H1 (cell line): ENCODE measurements around the gene CTH. TPM values are rescaled to one million over a fixed set of nuclear protein-coding genes. Genes with fewer than 3 reads are reported as not detected.

Experiments used
- CTCF ChIA-PET: fragments of 300-600 bp; sonication (Branson Sonifier 250); formaldehyde crosslinking; loops from one replicate; lab custom pipeline; 2021; ENCODE audit not compliant: partially characterized antibody; lab: Charles Lee
- POLR2A ChIA-PET: fragments of 300-600 bp; sonication (Branson Sonifier 250); formaldehyde crosslinking; loops from one replicate; lab custom pipeline; 2021; ENCODE audit warnings: inconsistent platforms; ENCODE audit not compliant: partially characterized antibody; lab: Charles Lee
- DNase-seq, 2 experiments: peaks; one replicate each; pipeline versions ENCODE4 v3.0.0 to v3.0.0-alpha.2; 2010 to 2022; ENCODE audit warnings: low spot score in 2 of 2, low read depth in 1 of 2, mixed read lengths in 1 of 2
- FAIRE-seq: peaks from 2 replicates; lab custom pipeline; 2011; peaks lifted over from hg19 to GRCh38; lab: Jason Lieb, UNC
- H2AFZ ChIP-seq: 2 replicates; pipeline ENCODE4 v1.8.1; 2012; ENCODE audit warnings: low read length, inconsistent platforms
- H2AK5ac ChIP-seq: 2 replicates; pipeline ENCODE4 v1.6.1; 2013; ENCODE audit warnings: low read depth, low read length
- H2BK120ac ChIP-seq: replicated peaks from 2 replicates; pipeline ENCODE3; 2013; ENCODE audit warnings: low read depth, low read length, inconsistent platforms
- H2BK12ac ChIP-seq: 2 replicates; pipeline ENCODE4 v1.6.1; 2013; ENCODE audit warnings: low read depth, low read length
- H2BK15ac ChIP-seq: 2 replicates; pipeline ENCODE4 v1.6.1; 2013; ENCODE audit warnings: low read length
- H2BK20ac ChIP-seq: 2 replicates; pipeline ENCODE4 v1.6.1; 2013; ENCODE audit warnings: low read length
- H2BK5ac ChIP-seq: 2 replicates; pipeline ENCODE4 v1.6.1; 2013; ENCODE audit warnings: low read depth, low read length
- H3K14ac ChIP-seq: 2 replicates; pipeline ENCODE4 v1.6.1; 2013; ENCODE audit warnings: inconsistent platforms; ENCODE audit not compliant: insufficient read length
- H3K18ac ChIP-seq: 2 replicates; pipeline ENCODE4 v1.6.1; 2013; ENCODE audit warnings: low read length; ENCODE audit errors: extremely low read depth
- H3K23ac ChIP-seq: 2 replicates; pipeline ENCODE4 v1.6.1; 2013; ENCODE audit warnings: inconsistent platforms; ENCODE audit not compliant: insufficient read length
- H3K23me2 ChIP-seq: 2 replicates; pipeline ENCODE4 v1.6.1; 2013; ENCODE audit warnings: low read depth, low read length
- H3K27ac ChIP-seq: 2 replicates; pipeline ENCODE4 v1.6.1; 2011; ENCODE audit warnings: low read depth, low read length, inconsistent platforms
- H3K27me3 ChIP-seq, 4 experiments: replicated peaks in 1 of 4; 1 replicate in 1 of 4; 2 replicates in 3 of 4; pipeline versions ENCODE4 v1.6.1 to v1.8.1; 2011 to 2013; ENCODE audit warnings: low read length in 3 of 4, mild to moderate bottlenecking in 3 of 4, inconsistent platforms in 2 of 4, mixed read lengths in 2 of 4, moderate library complexity in 1 of 4; ENCODE audit not compliant: control insufficient read depth in 3 of 4, insufficient read depth in 3 of 4; ENCODE audit errors: extremely low read depth in 1 of 4
- H3K36me3 ChIP-seq, 4 experiments: 2 replicates each; pipeline versions ENCODE4 v1.6.1 to v1.8.1; 2011 to 2013; ENCODE audit warnings: mild to moderate bottlenecking in 4 of 4, low read length in 3 of 4, moderate library complexity in 2 of 4, control low read depth in 1 of 4, inconsistent platforms in 1 of 4; ENCODE audit not compliant: insufficient read depth in 4 of 4, control insufficient read depth in 2 of 4
- H3K4ac ChIP-seq: replicated peaks from 2 replicates; pipeline ENCODE3; 2013; ENCODE audit warnings: low read length, low read depth, mixed read lengths, inconsistent platforms; ENCODE audit not compliant: insufficient read length
- H3K4me1 ChIP-seq, 4 experiments: replicated peaks in 1 of 4; 1 replicate in 1 of 4; 2 replicates in 3 of 4; pipeline versions ENCODE4 v1.6.1 to v1.8.1; 2011 to 2013; ENCODE audit warnings: low read length in 3 of 4, inconsistent platforms in 2 of 4, mixed read lengths in 1 of 4; ENCODE audit not compliant: insufficient read depth in 4 of 4, control insufficient read depth in 3 of 4
- H3K4me2 ChIP-seq, 2 experiments: 2 replicates each; pipeline versions ENCODE4 v1.6.1 to v1.8.1; 2011 to 2013; ENCODE audit warnings: low read depth in 2 of 2, low read length in 2 of 2, control low read depth in 1 of 2, inconsistent platforms in 1 of 2, mild to moderate bottlenecking in 1 of 2; ENCODE audit not compliant: insufficient read depth in 1 of 2
- H3K4me3 ChIP-seq, 4 experiments: fragments of 200-600, 300-600 bp in 1 of 4; sonication (generic), shearing (Covaris generic), sonication (Bioruptor Twin) in 1 of 4; 2 replicates each; pipeline versions ENCODE4 v1.5.1 to v1.8.1; 2011 to 2016; ENCODE audit warnings: low read length in 4 of 4, low read depth in 3 of 4, control low read depth in 2 of 4, inconsistent platforms in 2 of 4, mild to moderate bottlenecking in 2 of 4, mixed read lengths in 1 of 4, moderate library complexity in 1 of 4; ENCODE audit not compliant: insufficient read depth in 2 of 4; ENCODE audit errors: extremely low read depth in 1 of 4
- H3K56ac ChIP-seq: replicated peaks from 2 replicates; pipeline ENCODE3; 2013; ENCODE audit warnings: low read depth, mild to moderate bottlenecking, mixed read lengths, low read length, inconsistent platforms; ENCODE audit not compliant: insufficient read length
- H3K79me1 ChIP-seq: 2 replicates; pipeline ENCODE4 v1.6.1; 2013; ENCODE audit warnings: low read depth, low read length, control low read depth
- H3K79me2 ChIP-seq, 2 experiments: 2 replicates each; pipeline versions ENCODE4 v1.6.1 to v1.8.1; 2012 to 2013; ENCODE audit warnings: low read length in 2 of 2, mild to moderate bottlenecking in 2 of 2, inconsistent platforms in 1 of 2; ENCODE audit not compliant: insufficient read depth in 2 of 2, control insufficient read depth in 1 of 2
- H3K9ac ChIP-seq, 4 experiments: replicated peaks in 1 of 4; 1 replicate in 1 of 4; 2 replicates in 3 of 4; pipeline versions ENCODE4 v1.6.1 to v1.8.1; 2011 to 2013; ENCODE audit warnings: low read depth in 3 of 4, low read length in 3 of 4, control low read depth in 2 of 4, mild to moderate bottlenecking in 2 of 4, moderate library complexity in 2 of 4, inconsistent platforms in 1 of 4; ENCODE audit errors: extremely low read depth in 1 of 4
- H3K9me3 ChIP-seq, 2 experiments: 2 replicates each; pipeline versions ENCODE4 v1.6.1 to v1.8.1; 2012 to 2013; ENCODE audit warnings: mild to moderate bottlenecking in 2 of 2, moderate library complexity in 2 of 2, control low read depth in 1 of 2, inconsistent platforms in 1 of 2, low read depth in 1 of 2, low read length in 1 of 2, mixed read lengths in 1 of 2; ENCODE audit not compliant: insufficient read depth in 2 of 2
- H4K20me1 ChIP-seq, 2 experiments: replicated peaks in 1 of 2; 2 replicates each; pipeline versions ENCODE3 to v1.8.1; 2011 to 2013; ENCODE audit warnings: inconsistent platforms in 2 of 2, low read length in 2 of 2, mild to moderate bottlenecking in 1 of 2; ENCODE audit not compliant: insufficient read depth in 2 of 2, control insufficient read depth in 1 of 2
- H4K5ac ChIP-seq: 2 replicates; pipeline ENCODE4 v1.6.1; 2013; ENCODE audit warnings: low read length, low read depth, mixed read lengths, inconsistent platforms; ENCODE audit not compliant: insufficient read length
- H4K8ac ChIP-seq: 2 replicates; pipeline ENCODE4 v1.8.0; 2013; ENCODE audit warnings: mild to moderate bottlenecking, moderate library complexity, low read length, inconsistent platforms; ENCODE audit not compliant: insufficient read depth; ENCODE audit errors: extremely low read depth
- H4K91ac ChIP-seq: replicated peaks from 2 replicates; pipeline ENCODE3; 2013; ENCODE audit warnings: low read length, mixed read lengths, inconsistent platforms; ENCODE audit not compliant: insufficient read length
- TAF1 ChIP-seq: IDR thresholded peaks from 2 replicates; pipeline ENCODE4 v1.6.1; 2011; ENCODE audit warnings: mild to moderate bottlenecking, low read depth, low read length
- WGBS, 2 experiments: shearing (Covaris generic) in 1 of 2; methylation state at CpG; one replicate each; pipeline versions ENCODE4 v1.1.6 to v1.1.7; 2013 to 2015; ENCODE audit warnings: low lambda C conversion rate in 2 of 2, mixed read lengths in 2 of 2, inconsistent platforms in 1 of 2, low coverage in 1 of 2, missing lambda C conversion rate in 1 of 2; ENCODE audit not compliant: insufficient replicate concordance in 2 of 2, insufficient coverage in 1 of 2, insufficient read length in 1 of 2; ENCODE audit errors: extremely low coverage in 1 of 2, missing lambda C conversion rate in 1 of 2; 5-methylcytosine and 5-hydroxymethylcytosine counted together
- polyA plus RNA-seq, 7 experiments: library from polyadenylated mRNA; depleted of rRNA in 3 of 7; stranded (reverse) in 5 of 7; unstranded in 2 of 7; fragments of >200 nt in 5 of 7; fragments of 200-250 nt in 2 of 7; gene quantifications; 1 replicate in 5 of 7; 2 replicates in 1 of 7; 4 replicates in 1 of 7; pipeline versions ENCODE4 v1.2.1 to v1.2.3, GENCODE V29; 2011 to 2013; ENCODE audit warnings: missing spikeins in 2 of 7, mixed read lengths in 2 of 7
- total RNA-seq: library from RNA; stranded (reverse); fragmentation: NEBNext Ultra II Directional; extraction: Animal tissue kit (Norgen Biotek cat#: 25700); gene quantifications from 2 replicates; pipeline ENCODE4 v1.2.1, GENCODE V29; 2021

CTH gene
- total and polyA plus RNA-seq, 2 of the 8 experiments (the other 6 are each of a cell fraction or from before 2014, with no cell fraction given) = 31.7 to 33.2 TPM

- Histone ChIP-seq H2AFZ (no peak overlapping the region), H3K23ac (no peak overlapping the region)
- CTCF ChIA-PET = interaction anchor here (0.7 to 1.6 kb wide), 3 partner anchors 9 to 49 kb away, joined by 3 read pairs; partner anchors contain the start of gene CTH
These were observed 27.5 kb downstream of the CTH start for GRCh38 chr1:70438529-70438928.

More at GRCh38 chr1:70438529-70438928, 27.5 kb downstream of the CTH start:
- H3K9ac ChIP-seq = no peak overlapping the region
- H4K5ac ChIP-seq = no peak overlapping the region
- H3K27me3 ChIP-seq = no peaks in the 10 kb centered on the region
- H4K20me1 ChIP-seq = no peaks in the 10 kb centered on the region
- no peak overlapping the region for H3K56ac ChIP-seq
- no peak overlapping the region for H3K27ac ChIP-seq
- WGBS, 2 experiments = 90% methylated on average over 2 of the region's 2 CpGs; no CpG with 5 or more reads in 1 of the 2 experiments
- no peaks in the 10 kb centered on the region for H3K9me3 ChIP-seq
- no peak overlapping the region for H2BK12ac ChIP-seq
- H3K23me2 ChIP-seq = no peaks in the 10 kb centered on the region
- no peak overlapping the region for H2AK5ac ChIP-seq
- H3K4ac ChIP-seq = no peak overlapping the region
- H2BK15ac ChIP-seq = no peak overlapping the region
- no peak for FAIRE-seq
- TF ChIP-seq TAF1 = no peak
- TF ChIP-seq, all 59 proteins: peak for 0
- no peak overlapping the region for H4K8ac ChIP-seq
- H2BK20ac ChIP-seq = no peak overlapping the region
- H3K14ac ChIP-seq = no peak overlapping the region
- no peak overlapping the region for H2BK120ac ChIP-seq
- H2BK5ac ChIP-seq = no peak overlapping the region
- no peak overlapping the region for H3K4me3 ChIP-seq
- H3K4me2 ChIP-seq = no peak overlapping the region
- POLR2A ChIA-PET = interaction anchor here (1.2 to 8.6 kb wide), 2 partner anchors 10 to 26 kb away, joined by 3 to 70 read pairs; partner anchors contain the start of gene CTH
- no peak overlapping the region for H3K18ac ChIP-seq
- H3K79me1 ChIP-seq = no peaks in the 10 kb centered on the region
- no peaks in the 10 kb centered on the region for H3K79me2 ChIP-seq
- H3K36me3 ChIP-seq = peaks cover 2 to 74% (median 36%) of the 10 kb centered on the region in 4 experiments
- peaks cover 0 to 15% (median 8%) of the 10 kb centered on the region in 4 experiments; a peak in 4 of 7 replicates for H3K4me1 ChIP-seq
- no peak overlapping the region for H4K91ac ChIP-seq
- no peak for DNase-seq
